Inflammatory macrophage treated with lipopolysaccharide for 4 hours (primary cell): ENCODE results near the gene NHEJ1.
A peak's percentile ranks its signal among the peaks of the same experiment; 100 is the strongest.

Experiments used
- DNase-seq: peaks from one replicate; pipeline ENCODE4 v3.0.0-alpha.2; 2020

NHEJ1 gene

GRCh38 chr2:219181531-219181930 lies 20.9 kb upstream of the NHEJ1 start:
- DNase-seq = no peak

GRCh38 chr2:219180961-219181360 lies 20.3 kb upstream of the NHEJ1 start:
- no peak for DNase-seq

- no peak for DNase-seq
These were observed 19.2 kb upstream of the NHEJ1 start for GRCh38 chr2:219179601-219180465.

- peak; percentile 26 for DNase-seq
These were observed 18.0 kb upstream of the NHEJ1 start for GRCh38 chr2:219178377-219179175.

- DNase-seq = peak; percentile 89
These were observed 17.1 kb upstream of the NHEJ1 start, which contains the start of gene RETREG2 for GRCh38 chr2:219177552-219178376. Gene RETREG2, plus strand, starts transcription at chr2:219178275. Its CDS starts 78 bp downstream, at chr2:219178353.

- DNase-seq = peak; percentile 89
These were observed 16.4 kb upstream of the NHEJ1 start, which contains the start of gene CNPPD1 for GRCh38 chr2:219176818-219177551. Gene CNPPD1, minus strand, starts transcription at chr2:219176925. Its CDS starts 97 bp downstream, at chr2:219176828.

GRCh38 chr2:219175928-219176817 lies 15.6 kb upstream of the NHEJ1 start:
- DNase-seq = peak; percentile 63

GRCh38 chr2:219175486-219175885 lies 14.9 kb upstream of the NHEJ1 start:
- DNase-seq = no peak

- no peak for DNase-seq
These were observed 14.2 kb upstream of the NHEJ1 start for GRCh38 chr2:219174801-219175200.

- no peak for DNase-seq
These were observed 13.5 kb upstream of the NHEJ1 start for GRCh38 chr2:219174146-219174545.

GRCh38 chr2:219173176-219173575 lies 12.6 kb upstream of the NHEJ1 start:
- no peak for DNase-seq

- DNase-seq = no peak
These were observed 11.9 kb upstream of the NHEJ1 start for GRCh38 chr2:219172231-219173154.

GRCh38 chr2:219171231-219171651 lies 10.6 kb upstream of the NHEJ1 start:
- DNase-seq = peak; percentile 39

- no peak for DNase-seq
These were observed 9.5 kb upstream of the NHEJ1 start, which contains the start of gene SLC23A3 for GRCh38 chr2:219169930-219170654. Gene SLC23A3, minus strand, starts transcription at chr2:219170029. Its CDS starts 45 bp downstream, at chr2:219169984.

GRCh38 chr2:219168932-219169331 lies 8.3 kb upstream of the NHEJ1 start:
- no peak for DNase-seq

- DNase-seq = no peak
These were observed 7.9 kb upstream of the NHEJ1 start for GRCh38 chr2:219168526-219168925.

GRCh38 chr2:219167997-219168396 lies 7.4 kb upstream of the NHEJ1 start:
- no peak for DNase-seq

GRCh38 chr2:219165058-219165911 lies 4.7 kb upstream of the NHEJ1 start:
- DNase-seq = no peak
